A549 treated with GW870086 at 1 μM for 4 hours (cell line): ENCODE data around the gene WDR4. TPM values are rescaled to one million over a fixed set of nuclear protein-coding genes. Genes with fewer than 3 reads are reported as not detected.

ENCODE experiments used
- total RNA-seq: library from RNA; stranded (reverse); fragments of 200-300 nt; extraction: Qiagen RNA extraction; gene quantifications from 5 replicates; pipeline ENCODE4 v1.2.3, GENCODE V29; 2022; ENCODE audit warnings: low read depth

The WDR4 gene
- 22.7 to 31.1 TPM (median 28.2 TPM) in 5 replicates for total RNA-seq

DNA sequence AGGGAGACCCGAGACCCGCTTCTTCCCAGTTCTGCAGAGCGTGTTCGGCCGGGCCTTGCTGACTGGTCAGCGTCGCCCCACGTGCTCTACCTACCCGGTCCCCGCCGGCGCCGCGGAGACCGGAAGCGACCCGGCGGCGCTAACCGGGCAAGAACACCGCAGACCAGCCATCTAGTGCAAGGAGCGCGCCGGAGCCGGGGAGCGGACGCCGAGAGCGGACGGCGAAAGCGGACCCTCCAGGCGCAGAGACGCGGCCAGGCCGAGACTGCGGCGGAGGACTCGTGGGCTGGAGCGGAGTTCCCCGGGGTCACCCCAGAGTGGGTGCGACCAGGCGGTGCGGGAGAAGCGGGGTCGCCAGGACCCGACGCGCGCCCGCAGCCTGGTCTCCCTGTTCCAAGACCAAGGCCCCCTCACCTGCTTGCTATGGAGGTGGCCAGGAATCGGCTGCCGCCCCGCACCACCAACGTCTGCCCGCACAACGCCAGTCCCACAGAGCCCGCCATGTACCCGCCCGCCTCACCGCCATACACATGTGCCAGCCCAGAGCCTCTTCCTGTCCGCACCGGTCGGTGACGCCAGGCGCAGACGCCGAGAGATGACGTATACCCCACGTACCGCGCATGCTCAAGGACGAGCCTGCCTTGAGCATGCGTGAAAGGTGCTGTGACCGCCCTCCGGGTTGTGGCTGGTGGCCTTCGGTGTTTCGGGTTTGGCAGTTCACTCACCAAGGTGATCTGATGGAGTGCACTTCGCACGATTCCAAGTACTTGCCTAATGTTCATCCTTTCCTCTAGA lies at the start of gene WDR4:
WDR4 (minus strand) TSS at position 547 of the 795 bp plus-strand sequence; CDS start at position 503, 44 bp downstream.

DNA sequence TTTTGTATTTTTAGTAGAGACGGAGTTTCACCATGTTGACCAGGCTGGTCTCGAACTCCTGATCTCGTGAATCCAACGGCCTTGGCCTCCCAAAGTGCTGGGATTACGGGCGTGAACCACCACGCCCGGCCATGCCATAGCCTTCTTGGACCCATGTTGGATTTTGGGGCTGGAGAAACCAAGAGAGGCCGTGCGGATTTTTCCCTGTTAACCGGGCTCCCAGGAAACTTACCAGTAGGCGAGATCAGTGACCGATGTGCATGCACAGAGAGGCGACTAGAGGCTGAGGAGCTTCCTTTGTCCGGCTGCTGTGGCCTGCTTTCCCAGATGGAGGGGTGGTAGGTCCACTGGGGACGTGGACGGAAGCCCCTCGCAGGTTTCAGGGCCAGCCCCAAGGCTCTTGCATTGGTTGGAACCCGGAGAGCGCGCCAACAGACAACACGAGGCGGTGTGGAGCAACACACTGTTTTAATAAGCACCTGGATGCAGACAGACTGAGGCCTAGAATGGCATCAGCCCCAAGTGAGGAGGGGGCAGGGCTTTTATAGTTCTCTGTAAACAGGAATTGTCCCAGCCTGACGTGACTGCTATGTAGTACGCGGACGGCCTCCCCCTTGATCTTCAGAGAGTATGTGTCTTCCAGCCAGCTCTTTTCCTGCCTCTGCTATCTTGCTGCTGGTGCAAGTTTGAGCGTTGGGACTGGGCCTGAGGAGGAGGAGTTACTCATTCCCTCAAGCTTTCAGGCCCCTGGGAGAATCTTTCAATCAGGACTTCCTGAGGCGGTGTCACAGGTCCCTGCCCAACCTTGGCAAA lies 46.0 kb upstream of the WDR4 start, which contains the start of gene ERVH48-1:
ERVH48-1 (minus strand) TSS at position 517 of the 813 bp plus-strand sequence. CDS start 6,624 bp downstream, outside the sequence.

DNA sequence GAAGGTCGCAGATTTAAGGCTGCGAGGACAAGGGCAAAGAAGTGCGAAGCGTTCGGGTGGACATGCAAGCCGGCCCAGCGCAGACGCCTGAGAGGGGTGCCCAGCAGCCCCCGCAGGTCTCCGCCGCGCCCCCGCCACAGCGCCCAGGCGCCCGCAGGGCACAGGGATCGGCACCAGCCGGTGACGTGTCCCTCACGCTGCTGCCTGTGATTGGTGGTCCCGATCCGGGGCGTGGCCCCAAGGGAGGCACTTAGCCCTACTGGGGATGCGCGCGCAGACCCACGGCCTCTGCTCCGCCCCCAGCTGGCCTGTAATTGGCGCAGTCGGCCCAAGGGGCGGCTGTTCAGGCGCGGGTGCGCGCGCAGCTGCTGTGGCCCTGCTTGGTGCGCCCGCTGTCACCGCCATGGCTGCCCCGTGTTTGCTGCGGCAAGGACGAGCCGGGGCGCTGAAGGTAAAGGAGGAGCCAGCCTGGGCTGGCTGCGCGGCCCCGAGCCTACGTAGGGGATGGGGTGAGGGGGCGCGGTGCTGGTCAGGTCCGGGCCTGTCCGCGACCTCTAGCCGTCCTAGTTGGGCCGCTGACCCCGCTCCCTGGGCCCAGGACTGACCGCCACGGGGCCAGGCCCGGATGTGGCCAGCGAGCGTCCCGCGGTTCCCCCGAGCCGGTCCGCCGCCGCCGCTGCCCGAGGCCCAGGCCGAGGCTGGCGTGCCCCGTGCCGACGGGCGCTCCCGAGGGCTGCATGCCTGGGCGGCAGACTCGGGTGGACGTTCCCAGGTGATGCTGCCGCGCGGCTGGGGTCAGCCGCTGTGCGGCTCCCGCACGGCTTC lies 13.8 kb upstream of the WDR4 start, which contains the start of gene NDUFV3:
NDUFV3 (plus strand) TSS at position 379 of the 825 bp plus-strand sequence; CDS start at position 404, 25 bp downstream.

Other genes starting within 250 kb of the WDR4 start
- 1.5 to 1.8 TPM (median 1.6 TPM) in 5 replicates for gene PDE9A, start 225.9 kb downstream of the WDR4 start, total RNA-seq
- 19.5 to 22.1 TPM (median 20.3 TPM) in 5 replicates for gene NDUFV3, start 13.8 kb upstream of the WDR4 start, total RNA-seq
- not detected in 5 replicates for gene ERVH48-1, start 46.1 kb upstream of the WDR4 start, total RNA-seq
- gene PKNOX1, start 95.0 kb upstream of the WDR4 start, total RNA-seq: 5.3 to 5.8 TPM (median 5.5 TPM) in 5 replicates
- gene CBS, start 196.3 kb upstream of the WDR4 start, total RNA-seq: 10.0 to 12.5 TPM (median 10.4 TPM) in 5 replicates
- 51.1 to 72.5 TPM (median 60.2 TPM) in 5 replicates for gene U2AF1, start 228.0 kb upstream of the WDR4 start, total RNA-seq